ENCODE measurements around the gene INHA. TPM values are rescaled to one million over a fixed set of nuclear protein-coding genes. Genes with fewer than 3 reads are reported as not detected.

Gene INHA
- total RNA-seq, 3 donors from 2014 or later, result 0.19 TPM; not detected in 2

DNA sequence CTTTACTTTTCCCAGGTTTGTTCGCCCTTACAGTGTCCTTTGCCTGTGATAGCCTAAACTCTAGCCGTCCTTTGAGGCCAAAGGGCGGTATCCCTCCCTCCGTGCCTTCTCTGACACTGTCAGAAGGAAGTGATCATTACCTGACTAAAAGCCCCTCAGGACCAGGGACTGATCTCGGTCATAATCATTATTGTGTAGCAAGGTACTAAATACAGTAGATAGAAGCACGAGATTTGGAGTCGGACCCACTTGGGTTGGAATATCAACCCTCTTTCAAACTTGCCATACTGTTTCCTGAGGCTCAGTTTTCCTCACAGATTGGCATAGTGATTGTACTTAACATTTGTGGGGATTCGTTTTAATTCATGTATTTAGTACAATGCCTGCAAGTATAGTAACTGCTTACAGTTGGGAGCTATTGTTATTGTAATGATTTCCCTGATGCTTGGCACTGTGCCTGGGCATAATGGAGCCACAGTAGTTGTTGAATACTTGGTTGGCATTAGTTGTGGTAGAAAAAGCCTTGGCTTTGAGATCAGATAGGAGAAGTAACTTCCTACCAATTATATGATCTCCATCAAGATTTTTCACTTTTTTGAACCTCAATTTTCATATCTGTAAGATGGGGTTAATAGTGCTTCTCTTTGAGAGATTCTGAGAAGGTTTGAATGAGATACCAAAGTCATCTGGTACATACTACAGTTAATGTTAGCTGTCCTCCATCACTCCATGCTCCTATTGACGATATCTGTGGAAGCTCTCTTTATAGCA lies 26.4 kb downstream of the INHA start:
- ATAC-seq (no peak), DNase-seq (peak in 1 of 3 donors; percentile 37)
- Histone ChIP-seq H3K36me3 (ENCODE audit: low read depth) (no peaks in the 10 kb centered on the region), H3K4me3 (peak overlapping the region; percentile 54), H3K4me1 (ENCODE audit: low read depth) (peaks cover 13% of the 10 kb centered on the region), H3K9me3 (no peaks in the 10 kb centered on the region)
- intact Hi-C loops (cut with DNase I, micrococcal nuclease), result no loop called here
- TF ChIP-seq, protein P1, sequence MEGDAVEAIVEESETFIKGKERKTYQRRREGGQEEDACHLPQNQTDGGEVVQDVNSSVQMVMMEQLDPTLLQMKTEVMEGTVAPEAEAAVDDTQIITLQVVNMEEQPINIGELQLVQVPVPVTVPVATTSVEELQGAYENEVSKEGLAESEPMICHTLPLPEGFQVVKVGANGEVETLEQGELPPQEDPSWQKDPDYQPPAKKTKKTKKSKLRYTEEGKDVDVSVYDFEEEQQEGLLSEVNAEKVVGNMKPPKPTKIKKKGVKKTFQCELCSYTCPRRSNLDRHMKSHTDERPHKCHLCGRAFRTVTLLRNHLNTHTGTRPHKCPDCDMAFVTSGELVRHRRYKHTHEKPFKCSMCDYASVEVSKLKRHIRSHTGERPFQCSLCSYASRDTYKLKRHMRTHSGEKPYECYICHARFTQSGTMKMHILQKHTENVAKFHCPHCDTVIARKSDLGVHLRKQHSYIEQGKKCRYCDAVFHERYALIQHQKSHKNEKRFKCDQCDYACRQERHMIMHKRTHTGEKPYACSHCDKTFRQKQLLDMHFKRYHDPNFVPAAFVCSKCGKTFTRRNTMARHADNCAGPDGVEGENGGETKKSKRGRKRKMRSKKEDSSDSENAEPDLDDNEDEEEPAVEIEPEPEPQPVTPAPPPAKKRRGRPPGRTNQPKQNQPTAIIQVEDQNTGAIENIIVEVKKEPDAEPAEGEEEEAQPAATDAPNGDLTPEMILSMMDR (IDR thresholded peaks at IDR 0.05), result no peak

DNA sequence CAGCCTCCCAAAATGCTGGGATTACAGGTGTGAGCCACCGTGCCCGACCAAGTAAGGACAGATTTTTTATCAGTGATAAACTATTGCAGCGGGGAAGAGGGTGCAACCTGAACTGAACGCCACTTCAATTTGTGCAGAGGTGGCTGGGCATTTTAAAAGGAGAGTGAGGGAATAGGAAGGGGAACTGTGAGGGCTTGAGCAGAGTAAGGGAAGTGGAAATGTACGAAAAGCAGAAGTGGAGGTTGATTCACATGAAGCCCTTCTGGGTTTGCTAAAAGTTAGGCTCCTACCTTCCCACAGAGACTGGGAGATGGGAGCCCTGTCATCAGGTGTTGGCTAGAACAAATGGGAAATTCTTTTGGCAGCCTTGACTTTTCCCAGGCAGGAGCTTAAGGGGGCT lies 31.7 kb downstream of the INHA start:
- no peaks in the 10 kb centered on the region for H3K36me3 ChIP-seq (ENCODE audit: low read depth)
- no peak for DNase-seq
- peak; percentile 22 for ATAC-seq
- TF ChIP-seq, protein P1 (IDR thresholded peaks at IDR 0.05), result no peak
- H3K4me3 ChIP-seq, result no peak overlapping the region
- intact Hi-C loops (cut with DNase I, micrococcal nuclease), result no loop called here
- no peaks in the 10 kb centered on the region for H3K4me1 ChIP-seq (ENCODE audit: low read depth)
- H3K9me3 ChIP-seq, result no peaks in the 10 kb centered on the region

DNA sequence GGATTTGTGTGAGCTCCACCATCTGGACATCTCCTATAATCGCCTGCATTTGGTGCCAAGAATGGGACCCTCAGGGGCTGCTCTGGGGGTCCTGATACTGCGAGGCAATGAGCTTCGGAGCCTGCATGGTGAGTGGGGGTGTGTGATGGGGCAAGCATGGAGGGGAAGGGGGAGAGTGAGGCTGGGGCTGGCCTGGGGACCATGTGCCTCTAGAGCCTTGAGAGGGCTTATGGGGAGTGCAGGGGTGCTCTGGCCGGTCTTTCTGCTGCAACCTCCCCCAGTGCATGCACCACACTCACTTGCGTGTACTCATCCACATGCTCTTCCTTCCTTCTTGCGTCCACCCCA lies 33.5 kb downstream of the INHA start:
- no peaks in the 10 kb centered on the region for H3K9me3 ChIP-seq
- no peak for ATAC-seq
- no peaks in the 10 kb centered on the region for H3K4me1 ChIP-seq (ENCODE audit: low read depth)
- no peak overlapping the region for H3K4me3 ChIP-seq
- TF ChIP-seq, protein P1 (IDR thresholded peaks at IDR 0.05), result no peak
- no peaks in the 10 kb centered on the region for H3K36me3 ChIP-seq (ENCODE audit: low read depth)
- DNase-seq, result no peak
- intact Hi-C loops (cut with DNase I, micrococcal nuclease), result no loop called here

DNA sequence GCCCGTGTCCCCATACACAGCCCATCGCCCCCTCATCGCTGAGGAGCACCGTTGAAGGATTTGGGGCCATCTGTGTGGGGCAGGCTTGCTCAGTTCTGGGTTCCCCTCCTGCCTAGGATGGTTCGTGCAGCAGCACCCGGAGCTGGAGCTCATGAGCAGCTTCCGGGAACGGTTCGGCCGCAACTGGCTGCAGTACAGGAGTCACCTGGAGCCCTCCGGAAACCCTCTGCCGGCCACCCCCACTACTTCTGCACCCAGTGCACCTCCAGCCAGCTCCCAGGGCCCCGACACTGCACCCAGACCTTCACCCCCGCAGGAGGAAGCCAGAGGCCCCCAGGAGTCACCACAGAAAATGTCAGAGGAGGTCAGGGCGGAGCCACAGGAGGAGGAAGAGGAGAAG lies 35.8 kb downstream of the INHA start:
- TF ChIP-seq, protein P1 (IDR thresholded peaks at IDR 0.05), result no peak
- DNase-seq (no peak), ATAC-seq (no peak)
- Histone ChIP-seq H3K36me3 (ENCODE audit: low read depth) (no peaks in the 10 kb centered on the region), H3K9me3 (no peaks in the 10 kb centered on the region), H3K4me1 (ENCODE audit: low read depth) (no peaks in the 10 kb centered on the region), H3K4me3 (no peak overlapping the region)
- intact Hi-C loops (cut with DNase I, micrococcal nuclease), result no loop called here

DNA sequence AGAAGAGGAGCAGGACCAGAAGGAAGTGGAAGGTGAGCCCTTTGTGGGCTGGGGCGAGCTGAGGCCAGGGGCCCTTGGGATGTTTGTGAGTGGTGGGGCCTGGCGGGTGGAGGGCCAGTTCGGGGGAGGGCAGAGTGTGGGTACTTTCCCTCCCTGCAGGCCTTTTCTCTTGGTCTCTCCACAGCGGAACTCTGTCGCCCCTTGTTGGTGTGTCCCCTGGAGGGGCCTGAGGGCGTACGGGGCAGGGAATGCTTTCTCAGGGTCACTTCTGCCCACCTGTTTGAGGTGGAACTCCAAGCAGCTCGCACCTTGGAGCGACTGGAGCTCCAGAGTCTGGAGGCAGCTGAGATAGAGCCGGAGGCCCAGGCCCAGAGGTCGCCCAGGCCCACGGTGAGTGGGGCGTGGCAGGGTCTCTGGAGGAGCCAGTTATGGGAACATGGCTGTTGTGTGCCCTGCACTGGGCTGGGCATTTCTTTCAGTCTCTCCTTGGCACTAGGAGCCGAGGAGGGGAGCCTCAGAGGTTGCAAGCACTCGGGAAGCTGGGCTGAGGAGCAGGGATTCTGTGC lies 36.4 kb downstream of the INHA start:
- TF ChIP-seq, protein P1 (IDR thresholded peaks at IDR 0.05), result no peak
- ATAC-seq, result no peak
- no peaks in the 10 kb centered on the region for H3K36me3 ChIP-seq (ENCODE audit: low read depth)
- H3K4me3 ChIP-seq, result no peak overlapping the region
- H3K9me3 ChIP-seq, result no peaks in the 10 kb centered on the region
- intact Hi-C loops (cut with DNase I, micrococcal nuclease), result no loop called here
- no peaks in the 10 kb centered on the region for H3K4me1 ChIP-seq (ENCODE audit: low read depth)
- no peak for DNase-seq

All from mucosa of descending colon (tissue), 3 donors.